Stimulated activated CD4-positive, alpha-beta T cell treated with anti-CD3 and anti-CD28 coated beads, Interleukin-15, amount 100 ng/mL, for 48 hours (primary cell): ENCODE results near the gene MXD4.

Experiments
- DNase-seq, 2 donors: peaks; one replicate each; pipeline ENCODE4 v3.0.0-alpha.2; 2020; ENCODE audit warnings: low read depth in 2 of 2

The MXD4 gene

GRCh38 chr4:2251073-2251794, 10.7 kb downstream of the MXD4 start:
- DNase-seq, result no peak

- no peak for DNase-seq
Observed at GRCh38 chr4:2250357-2251072, 11.4 kb downstream of the MXD4 start.

DNA sequence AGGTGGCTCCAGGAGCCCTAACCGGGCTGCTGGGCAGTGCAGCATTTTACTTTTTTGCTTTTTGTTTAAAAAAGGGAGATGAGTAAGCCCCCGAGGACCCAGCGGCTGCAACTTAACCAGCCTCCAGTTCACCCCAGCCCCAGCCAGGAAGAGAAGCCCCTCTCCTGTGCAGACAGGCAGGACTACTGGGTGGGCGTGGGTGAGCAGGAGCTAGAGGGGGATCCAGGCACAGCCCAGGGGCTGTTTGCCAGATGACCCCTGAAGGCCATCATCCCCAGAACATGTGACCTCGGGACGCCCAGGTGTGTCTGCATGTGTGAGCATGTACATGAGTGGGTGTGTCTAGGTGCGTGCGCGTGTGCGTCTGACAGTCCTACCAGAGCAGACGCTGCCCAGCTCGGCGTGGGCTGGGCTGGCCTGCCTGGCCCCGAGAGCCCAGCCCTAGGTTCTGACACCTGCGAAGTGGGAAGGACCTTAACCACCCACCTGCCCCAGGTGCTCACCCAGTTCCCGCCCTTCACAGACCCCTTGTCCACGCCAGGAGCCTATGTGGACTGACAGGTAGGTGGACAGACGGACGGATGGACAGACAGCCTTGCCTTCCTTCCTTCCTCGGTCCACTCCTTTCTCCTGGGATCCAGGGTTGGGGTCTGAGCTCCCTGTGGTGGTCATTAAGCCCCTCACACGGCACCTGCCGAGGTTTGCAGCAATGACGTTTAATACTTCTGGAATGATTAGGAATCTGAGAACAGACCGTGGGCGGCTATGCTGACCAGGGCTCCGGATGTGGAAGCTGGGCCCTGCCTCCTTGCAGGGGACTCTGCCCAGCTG, 12.2 kb downstream of the MXD4 start:
- DNase-seq, result no peak

DNA sequence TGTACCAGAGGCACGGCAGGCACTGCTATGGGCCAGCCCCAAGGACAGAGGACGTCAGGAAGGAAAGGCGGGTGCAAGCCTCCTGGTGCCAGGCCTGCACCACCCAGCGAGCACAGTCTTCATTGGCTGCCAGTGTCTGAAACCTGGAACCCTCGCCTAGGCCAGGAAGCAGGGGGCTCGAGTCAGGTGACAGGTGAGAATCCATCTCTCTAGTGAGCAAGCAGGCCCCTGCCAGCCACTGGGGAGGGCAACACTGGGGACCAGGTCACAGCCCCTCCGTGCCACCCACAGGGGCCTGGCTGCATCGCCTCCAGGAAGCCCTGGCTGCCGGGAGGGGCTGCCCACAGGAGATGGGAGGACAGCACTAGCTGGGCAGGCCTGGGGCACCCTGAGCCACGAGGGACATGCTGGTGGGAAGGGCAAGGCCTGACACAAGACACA, 13.1 kb downstream of the MXD4 start:
- no peak for DNase-seq

GRCh38 chr4:2248044-2248780, 13.7 kb downstream of the MXD4 start:
- DNase-seq, result no peak

DNA sequence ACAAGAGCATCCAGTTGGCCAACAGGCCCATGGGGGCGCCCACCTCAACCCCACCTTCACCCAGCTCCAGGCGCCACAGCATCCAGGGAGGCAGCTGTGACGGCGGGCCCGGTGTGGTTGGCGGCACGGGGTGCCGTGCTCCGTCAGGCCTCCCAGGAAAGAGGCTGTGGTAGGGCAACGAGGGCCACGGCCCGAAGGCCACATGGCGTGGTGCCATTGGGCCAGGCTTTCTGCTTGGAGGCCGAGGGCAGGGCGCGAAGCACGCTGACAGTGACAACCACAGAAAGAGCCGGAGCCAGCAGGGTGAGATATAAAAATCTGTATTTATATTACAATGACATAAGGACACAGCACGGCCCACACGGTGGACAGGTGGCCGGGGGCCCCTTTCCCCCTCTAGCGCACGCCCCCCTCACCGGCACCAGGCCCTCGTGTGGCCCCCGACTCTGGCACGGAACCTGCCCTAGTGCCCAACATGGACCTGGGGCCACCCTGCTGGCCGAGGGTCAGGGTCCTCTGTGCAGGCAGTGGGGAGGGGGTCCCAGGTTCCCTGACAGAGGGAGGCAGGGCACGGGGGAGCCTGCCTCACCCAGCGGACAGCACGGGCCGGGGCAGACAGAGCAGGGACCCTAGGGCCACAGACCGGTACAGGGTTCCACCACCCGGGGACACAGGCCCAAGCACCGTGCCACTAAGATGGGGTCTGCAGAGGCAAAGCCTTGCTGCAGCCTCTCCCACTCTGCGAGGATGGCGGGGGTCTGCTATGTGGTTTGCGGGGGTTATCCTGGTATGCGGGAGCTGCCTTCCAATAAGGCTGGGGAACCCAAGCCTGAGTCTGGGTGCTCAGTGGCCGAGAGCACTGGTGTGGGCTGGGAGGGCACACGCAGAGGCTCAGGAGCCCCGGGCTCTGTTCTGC, 14.5 kb downstream of the MXD4 start:
- DNase-seq, result no peak

- no peak for DNase-seq
Observed at GRCh38 chr4:2246384-2247127, 15.4 kb downstream of the MXD4 start.

DNA sequence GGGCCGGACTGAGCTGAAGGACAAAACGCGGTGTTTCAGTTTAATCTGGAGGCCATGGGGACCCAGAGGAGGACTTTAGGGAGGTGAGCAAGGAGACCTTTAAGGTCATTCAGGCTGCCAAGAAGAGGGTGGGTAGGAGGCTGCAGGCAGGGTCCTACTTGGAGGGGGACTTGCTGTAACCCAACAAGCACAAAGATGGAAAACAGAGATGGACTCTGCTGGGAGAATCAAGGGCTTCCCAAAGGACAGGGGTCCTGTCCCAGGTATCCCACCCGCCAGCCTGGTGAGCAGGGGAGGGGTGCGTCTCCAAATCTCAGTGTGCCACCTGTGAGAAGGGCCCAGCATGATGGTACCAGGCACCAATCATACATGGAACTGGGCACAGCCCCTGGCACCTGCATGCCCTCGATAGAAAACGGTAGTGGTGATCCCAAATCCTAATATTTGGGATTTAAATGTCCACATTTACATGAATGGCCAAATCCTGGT, 16.1 kb downstream of the MXD4 start:
- DNase-seq, result no peak

- no peak for DNase-seq
Observed at GRCh38 chr4:2245057-2245786, 16.7 kb downstream of the MXD4 start.

DNA sequence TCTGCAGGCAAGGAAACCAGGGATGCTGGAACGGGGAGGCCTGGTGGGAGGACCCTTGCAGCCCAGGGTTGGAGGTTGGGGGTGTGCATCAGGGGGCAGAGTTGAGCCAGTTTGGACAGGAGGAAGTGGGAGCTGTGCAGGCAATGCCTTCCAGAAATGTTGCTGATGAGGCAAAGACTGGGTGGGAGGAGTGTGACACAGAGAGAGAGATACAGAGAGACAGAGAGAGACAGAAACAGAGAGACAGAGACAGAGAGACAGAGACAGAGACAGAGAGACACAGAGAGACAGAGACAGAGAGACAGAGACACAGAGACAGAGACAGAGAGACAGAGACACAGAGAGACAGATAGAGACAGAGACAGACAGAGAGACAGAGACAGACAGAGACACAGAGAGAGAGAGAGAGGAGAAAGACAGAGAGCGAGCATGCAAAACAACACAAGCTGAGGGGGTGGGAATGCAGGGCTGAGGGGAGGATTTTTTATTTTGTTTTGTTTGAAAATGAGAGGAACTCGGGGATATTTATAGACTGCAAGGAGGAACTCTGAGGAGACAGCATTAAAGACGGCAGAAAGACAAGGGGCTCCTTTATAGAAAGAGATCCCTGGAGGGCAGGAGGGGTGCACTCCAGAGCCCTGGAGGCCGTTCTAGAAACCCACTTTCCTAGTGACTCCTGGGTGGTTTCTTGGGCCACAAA, 18.1 kb downstream of the MXD4 start:
- DNase-seq, result no peak

GRCh38 chr4:2241410-2242353, 20.2 kb downstream of the MXD4 start, which contains the start of the genes HAUS3 and POLN:
Gene HAUS3, minus strand, starts transcription at chr4:2242121. Its CDS starts 1,175 bp downstream, at chr4:2240946.
Gene POLN, minus strand, starts transcription at chr4:2242121. Its CDS starts 12,890 bp downstream, at chr4:2229231.
- DNase-seq, result peak; percentile 99

GRCh38 chr4:2241003-2241402, 20.9 kb downstream of the MXD4 start:
- no peak for DNase-seq

GRCh38 chr4:2236944-2237666, 24.8 kb downstream of the MXD4 start:
- no peak for DNase-seq

- no peak for DNase-seq
Observed at GRCh38 chr4:2231082-2231481, 30.8 kb downstream of the MXD4 start.

GRCh38 chr4:2226261-2226660, 35.6 kb downstream of the MXD4 start:
- no peak for DNase-seq

- no peak for DNase-seq
Observed at GRCh38 chr4:2222838-2223237, 39.1 kb downstream of the MXD4 start.
